GM21360 (cell line): Measurements from ENCODE around the gene GATAD2B.
"Not testable (repeated sequence)": the region's sequence is repeated elsewhere in the genome, so short reads cannot be mapped to it uniquely, and the experiment has no call there.

Experiments used
- ATAC-seq: cut with Tn5 transposase; IDR thresholded peaks from one replicate; pipeline ENCODE4 v1.9.1; 2021; ENCODE audit warnings: mild to moderate bottlenecking, moderate library complexity; ENCODE audit not compliant: unreplicated experiment

The GATAD2B gene

DNA sequence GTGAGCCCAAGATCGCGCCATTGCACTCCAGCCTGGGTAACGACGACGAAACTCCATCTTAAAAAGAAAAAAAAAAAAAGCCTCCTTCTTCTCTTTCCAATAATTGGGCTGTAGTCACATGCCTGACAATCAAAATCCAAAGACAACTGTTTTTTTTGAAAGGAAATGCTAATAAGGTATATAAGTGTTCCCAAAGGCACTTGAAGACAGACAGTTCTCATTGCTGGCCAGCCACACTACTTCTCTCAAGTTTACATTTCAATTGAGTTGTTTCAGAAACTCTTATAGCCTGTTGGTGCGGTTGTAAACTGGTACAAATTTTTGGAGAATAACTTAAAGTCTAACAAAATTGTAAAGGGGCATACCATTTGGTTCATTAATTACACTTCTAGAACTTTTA, 23.3 kb downstream of the GATAD2B start:
- ATAC-seq: no peak

DNA sequence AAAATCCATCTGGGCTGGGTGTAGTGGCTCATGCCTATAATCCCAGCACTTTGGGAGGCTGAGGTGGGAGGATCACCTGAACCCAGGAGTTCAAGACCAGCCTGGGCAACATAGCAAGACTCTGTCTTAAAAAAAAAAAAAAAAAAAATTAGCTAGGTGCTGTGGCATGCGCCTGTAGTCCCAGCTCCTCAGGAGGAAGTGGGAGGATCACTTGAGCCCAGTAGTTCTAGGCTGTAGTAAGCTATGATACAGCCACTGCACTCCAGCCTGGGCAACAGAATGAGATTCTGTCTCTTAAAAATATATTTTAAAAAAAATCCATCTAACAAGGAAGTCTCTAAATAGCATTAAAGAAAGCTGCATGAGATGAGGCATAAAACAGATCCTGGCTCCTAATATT, 26.9 kb downstream of the GATAD2B start:
- ATAC-seq: not testable (repeated sequence)

DNA sequence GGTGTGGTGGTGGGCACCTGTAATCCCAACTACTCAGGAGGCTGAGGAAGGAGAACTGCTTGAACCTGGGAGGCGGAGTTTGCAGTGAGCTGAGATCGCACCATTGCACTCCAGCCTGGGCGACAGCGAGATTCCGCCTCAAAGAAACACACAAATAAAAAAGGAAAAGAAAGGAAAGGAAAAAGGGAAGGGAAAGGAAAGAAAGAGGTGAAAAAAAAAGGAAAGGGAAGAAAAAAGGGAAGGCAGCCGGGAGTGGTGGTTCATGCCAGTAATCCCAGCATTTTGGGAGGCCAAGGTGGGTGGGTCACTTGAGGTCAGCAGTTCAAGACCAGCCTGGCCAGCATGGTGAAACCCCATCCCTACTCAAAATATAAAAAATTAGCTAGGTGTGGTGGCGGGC, 31.7 kb downstream of the GATAD2B start:
- ATAC-seq: not testable (repeated sequence)

DNA sequence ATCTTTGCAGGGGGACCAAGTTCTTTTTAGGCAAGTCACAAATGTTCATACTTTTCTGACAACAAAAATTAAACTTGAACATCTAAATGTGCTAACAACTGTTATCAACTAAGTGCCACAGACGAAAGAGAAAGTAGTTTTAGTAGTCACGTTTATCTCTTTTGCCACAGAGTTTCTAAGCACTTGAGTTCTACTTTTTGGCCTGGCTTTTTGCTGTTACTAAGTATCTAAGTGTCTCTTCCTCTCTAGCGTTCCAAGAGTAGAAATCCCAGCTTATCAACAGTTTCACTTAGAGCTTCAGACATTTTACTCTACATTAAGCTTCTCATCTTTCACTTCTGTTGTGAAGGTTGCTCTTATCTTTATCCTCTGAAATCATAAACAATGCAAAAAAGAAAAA, 34.2 kb downstream of the GATAD2B start:
- ATAC-seq: no peak

DNA sequence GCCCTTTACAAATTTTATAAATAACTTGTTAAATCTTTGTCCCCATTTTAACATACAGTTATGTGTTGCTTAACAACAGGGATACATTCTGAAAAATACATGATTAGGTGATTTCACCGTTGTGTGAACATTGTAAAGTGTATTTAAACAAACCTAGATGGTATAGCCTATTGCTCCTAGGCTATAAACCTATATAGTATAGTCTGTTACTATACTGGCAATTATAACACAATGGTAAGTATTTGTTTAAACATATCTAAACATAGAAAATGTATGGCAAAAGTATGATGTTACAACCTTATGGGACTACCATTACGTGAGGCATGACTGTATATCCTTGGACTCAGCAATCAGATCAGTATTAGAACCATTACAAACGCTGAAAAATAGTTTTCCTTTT, 36.6 kb downstream of the GATAD2B start:
- ATAC-seq: no peak

DNA sequence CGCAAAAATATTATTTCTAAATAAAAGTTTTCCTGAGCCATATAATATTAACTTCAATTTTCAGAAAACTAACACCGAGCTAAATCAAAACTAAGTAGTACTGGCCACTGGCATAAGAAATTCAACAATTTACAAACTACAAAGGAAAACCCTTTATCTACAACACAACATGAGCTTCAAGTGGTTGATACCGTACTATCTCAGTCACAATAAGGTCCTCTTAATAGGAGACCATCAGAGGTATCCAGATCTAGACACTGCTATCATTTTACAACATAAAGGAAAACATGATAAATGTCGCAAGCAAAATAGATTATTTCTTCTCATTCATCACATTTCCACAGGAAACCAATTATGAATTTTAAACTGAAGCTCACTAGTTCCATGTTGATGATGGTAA, 39.5 kb downstream of the GATAD2B start:
- no peak for ATAC-seq

DNA sequence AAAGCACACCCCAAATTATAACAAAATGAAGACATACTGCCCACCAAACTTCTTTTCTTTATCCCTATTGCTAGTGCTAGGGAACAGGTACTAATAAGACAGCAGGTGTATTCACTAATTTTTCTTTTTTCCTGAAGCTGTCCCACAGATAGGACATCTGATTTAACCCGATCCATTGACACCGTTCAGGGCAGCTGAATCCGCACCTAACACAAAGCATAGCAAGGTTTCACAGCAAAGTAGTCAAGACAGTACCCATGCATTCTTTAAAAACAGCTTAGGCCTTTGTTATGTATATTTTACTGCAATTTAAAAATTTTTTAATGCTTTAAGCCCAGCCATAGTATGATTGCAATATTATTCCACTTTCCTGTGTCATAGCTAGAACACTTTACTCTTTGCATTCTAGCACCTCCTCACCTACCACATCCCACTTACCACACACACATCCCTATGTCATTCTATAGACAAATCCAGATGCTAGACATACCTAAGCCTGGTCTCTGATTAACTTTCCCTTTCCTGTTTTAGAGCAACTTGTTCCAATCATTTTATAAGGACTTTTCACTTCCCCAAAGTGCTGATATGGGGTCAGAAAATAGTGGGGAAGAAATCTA, 40.4 kb downstream of the GATAD2B start:
- no peak for ATAC-seq

DNA sequence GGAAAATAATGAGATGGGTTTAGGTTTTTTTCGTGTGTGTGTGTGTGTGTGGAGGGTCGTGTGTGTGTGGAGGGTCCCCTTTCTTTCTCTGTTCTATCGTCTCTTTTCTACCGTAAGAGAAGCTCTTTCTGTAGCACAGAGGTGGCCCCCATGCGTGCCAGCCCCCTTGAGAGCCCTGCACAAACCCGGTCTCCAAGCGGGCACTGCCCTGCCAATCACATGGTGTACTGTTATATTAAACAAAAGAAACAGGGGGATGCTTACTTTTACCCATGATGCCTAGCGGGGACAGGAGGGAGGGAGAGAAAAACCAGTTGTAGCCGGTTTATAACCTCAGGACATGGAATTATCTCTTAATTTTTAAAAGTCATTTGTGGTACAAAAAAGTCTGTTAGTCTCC, 41.0 kb downstream of the GATAD2B start:
- no peak for ATAC-seq

DNA sequence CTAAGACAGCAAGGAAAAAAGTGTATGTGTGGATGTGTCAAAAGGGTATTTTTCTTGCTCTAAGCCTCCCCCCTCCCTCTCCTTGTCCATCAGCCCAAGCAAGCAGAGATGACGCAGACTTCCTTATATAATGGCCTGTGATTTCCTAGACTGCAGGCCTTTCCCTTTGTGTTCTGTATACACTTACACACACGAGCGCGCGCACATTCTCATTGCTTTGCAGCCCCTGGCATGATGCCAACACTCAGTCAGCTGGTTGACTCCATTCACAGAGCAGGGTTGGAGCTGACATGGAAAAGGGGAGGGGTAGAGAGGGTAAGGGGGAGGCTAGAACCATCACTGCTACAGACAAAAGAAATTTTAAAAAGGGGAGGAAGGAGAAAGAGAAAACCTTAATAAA, 41.8 kb downstream of the GATAD2B start:
- ATAC-seq: no peak

DNA sequence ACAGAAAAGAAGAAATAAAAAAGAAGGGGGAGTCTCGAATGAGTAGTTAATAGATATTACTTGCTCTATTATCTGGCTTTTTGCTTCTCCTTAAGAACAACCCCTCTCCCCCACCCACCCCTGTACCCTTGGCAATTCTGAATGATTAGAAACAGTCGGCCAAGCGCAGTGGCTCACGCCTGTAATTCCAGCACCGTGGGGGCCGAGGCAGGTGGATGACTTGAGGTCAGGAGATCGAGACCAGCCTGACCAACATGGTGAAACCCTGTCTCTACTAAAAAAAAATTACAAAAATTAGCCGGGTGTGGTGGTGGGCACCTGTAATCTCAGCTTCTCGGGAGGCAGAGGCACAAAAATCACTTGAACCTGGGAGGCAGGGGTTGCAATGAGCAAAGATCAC, 42.7 kb downstream of the GATAD2B start:
- ATAC-seq: no peak

DNA sequence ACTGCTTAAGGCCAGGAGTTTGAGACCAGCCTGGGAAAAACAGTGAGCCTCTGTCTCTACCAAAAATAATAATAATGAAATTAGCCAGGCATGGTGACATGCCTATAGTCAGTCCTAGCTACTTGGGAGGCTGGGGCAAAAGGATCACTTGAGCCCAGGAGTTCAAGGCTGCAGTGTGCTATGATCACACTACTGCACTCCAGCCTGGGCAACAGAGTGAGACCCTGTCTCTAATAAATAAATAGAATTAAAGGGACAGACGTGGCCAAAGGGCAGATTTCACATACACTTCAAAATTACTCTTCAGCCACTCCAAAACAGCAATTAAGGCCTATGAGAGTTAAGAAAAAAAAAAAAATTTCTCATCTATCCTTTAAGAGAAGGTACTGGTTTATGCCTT, 45.7 kb downstream of the GATAD2B start:
- ATAC-seq: no peak

DNA sequence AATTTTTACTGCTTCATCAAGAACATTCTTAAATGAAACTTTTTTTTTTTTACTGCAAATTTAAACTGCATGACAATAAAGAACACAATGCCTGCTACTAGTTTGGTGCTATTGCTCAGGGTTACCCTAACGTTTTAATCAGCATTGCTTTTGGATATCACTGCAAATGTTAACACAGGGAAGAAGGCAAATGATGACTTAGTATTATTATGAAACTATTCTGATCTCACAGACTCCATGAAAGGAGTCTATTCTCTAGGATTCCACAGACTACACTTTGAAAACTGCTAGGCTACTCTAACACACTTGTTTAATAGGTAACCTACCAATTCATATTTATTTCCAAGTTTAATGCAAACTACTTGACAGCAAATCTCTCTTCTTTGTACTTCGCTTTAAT, 49.8 kb downstream of the GATAD2B start:
- no peak for ATAC-seq

DNA sequence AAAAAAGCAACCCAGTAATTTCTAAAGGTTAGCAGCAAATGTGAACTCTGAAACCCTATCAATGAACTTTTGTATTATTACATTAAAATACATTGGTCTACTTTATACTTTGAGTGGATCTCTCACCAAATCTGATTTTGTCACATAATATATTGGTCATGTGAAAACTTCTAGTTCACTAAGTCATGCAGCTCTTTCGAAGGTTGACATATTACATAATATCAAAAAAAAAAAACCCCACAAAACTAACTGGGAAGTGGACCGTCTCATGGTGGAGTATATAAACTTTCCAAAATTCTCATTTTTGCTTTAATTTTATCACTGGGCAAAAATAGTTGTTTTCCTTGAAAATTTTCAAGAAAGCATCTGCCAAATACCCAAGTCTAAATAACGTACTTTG, 50.4 kb downstream of the GATAD2B start:
- ATAC-seq: no peak

DNA sequence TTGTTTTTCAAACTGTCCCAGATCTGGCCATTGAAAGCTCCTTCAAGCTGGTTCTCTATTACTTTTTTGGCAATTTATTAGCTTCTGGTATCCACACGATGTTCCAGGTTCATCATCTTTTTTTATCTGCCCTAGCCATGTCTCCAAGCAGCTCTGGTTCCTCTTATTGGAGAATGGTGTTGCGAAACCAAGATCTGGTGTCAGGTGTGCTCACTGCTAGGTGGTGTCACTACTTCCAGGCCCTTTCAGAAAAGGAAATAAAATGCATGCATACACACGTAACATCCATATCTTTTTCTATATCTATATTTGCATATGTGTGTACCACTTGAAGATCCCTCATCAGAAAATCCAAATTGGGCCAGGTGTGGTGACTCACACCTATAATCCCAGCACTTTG, 53.3 kb downstream of the GATAD2B start:
- no peak for ATAC-seq

DNA sequence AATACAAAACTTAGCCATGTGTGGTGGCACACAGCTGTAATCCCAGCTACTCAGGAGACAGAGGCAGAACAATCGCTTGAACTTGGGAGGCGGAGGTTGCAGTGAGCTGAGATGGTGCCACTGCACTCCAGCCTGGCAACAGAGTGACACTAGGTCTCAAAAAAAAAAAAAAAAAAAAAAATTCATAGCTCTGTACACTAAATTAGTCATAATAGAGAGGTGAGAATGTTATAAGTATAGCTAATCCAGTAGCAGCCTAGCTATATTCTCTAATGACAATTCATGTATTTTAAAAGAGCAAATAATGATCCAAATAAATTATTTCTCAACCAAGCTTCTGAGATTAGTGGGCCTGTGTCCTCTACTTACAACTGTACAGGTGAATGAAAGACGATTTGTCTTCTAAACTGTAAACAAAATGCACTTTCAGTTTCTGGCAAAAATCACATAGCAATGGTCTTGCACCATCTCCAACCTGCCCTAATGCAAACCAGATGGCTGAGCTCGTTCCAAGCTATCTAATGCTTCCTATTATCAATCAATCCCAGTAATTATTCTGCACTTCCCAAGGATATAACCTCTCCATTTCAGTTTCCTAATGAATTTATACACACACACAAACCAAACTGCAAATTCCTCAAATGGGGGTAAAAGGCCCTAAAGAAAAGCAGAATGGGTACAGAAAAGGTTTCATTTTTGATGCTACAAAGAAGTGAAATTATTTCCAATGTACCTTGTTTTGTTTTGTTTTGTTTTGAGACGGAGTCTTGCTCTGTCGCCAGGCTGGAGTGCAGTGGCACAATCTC, 56.5 kb downstream of the GATAD2B start:
- ATAC-seq: no peak

DNA sequence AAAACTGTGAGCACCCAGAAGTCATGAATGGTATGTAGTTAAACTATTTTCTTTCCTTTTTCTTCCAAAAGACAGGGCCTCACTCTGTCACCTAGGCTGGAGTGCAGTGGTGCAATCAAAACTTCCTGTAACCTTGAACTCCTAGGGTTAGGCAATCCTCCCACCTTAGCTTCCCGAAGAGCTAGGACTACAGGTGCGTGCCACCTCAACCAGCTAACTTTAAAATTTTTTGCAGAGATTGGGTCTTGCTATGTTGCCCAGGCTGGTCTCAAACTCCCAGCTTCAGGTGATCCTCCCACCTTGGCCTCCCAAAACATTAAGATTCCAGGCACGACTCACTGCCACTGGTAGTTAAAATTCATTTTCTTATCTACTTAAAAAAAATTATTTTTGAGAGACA, 62.5 kb downstream of the GATAD2B start:
- ATAC-seq: no peak

DNA sequence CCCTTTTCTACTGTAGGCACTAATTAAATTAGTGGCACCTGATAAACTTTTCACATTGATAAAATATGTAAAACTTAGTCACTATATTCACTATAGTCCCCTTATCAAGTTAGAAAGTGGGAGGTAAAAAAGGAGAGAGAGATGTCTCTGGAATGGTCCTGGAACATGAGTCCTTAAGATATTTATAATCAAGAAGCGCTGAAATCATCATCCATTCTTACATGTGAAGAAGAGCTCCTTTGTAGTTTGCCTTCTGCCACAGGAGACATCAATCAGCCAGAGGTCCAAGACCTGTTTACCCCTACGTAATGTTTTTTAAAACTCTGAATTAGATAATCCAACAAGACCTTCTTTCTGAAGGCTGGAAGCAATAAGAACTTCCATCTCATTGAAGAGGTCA, 65.3 kb downstream of the GATAD2B start:
- no peak for ATAC-seq

DNA sequence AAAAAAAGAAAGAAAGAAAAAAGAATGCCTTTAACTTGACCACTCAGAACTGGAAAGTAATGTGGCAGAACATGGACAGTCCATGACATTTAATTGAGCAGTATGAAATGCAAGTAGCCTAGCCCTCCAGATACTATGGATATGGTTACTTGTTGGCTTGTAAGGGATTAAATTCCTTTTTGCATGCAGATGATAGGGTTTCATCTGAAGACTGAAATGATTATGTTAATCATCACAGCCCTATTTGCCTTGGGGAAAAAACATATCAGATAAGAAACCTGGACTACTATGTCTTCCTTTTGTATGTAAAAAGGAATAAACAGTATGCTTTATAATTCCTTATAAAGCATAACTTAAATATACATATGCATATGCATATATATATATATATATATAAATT, 66.0 kb downstream of the GATAD2B start:
- no peak for ATAC-seq

DNA sequence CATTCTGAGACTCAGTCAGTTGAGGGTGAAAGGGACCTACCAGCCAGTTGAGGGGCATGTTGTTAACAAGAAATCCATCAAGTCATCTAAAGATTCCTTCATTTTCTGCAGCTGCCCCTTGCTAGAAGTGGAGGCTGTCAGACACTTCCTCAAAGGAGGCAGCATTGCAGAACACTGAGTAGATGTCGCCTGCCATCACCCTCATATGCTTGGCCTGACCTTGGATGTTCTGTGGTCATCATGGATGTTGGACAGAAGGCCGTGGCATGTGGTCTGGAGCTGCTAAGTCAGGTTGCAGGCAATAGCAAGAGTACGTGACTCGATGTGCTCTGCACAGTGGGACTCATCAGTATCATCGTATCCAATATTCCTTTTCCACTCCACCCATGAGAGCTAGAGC, 70.6 kb downstream of the GATAD2B start:
- ATAC-seq: no peak

DNA sequence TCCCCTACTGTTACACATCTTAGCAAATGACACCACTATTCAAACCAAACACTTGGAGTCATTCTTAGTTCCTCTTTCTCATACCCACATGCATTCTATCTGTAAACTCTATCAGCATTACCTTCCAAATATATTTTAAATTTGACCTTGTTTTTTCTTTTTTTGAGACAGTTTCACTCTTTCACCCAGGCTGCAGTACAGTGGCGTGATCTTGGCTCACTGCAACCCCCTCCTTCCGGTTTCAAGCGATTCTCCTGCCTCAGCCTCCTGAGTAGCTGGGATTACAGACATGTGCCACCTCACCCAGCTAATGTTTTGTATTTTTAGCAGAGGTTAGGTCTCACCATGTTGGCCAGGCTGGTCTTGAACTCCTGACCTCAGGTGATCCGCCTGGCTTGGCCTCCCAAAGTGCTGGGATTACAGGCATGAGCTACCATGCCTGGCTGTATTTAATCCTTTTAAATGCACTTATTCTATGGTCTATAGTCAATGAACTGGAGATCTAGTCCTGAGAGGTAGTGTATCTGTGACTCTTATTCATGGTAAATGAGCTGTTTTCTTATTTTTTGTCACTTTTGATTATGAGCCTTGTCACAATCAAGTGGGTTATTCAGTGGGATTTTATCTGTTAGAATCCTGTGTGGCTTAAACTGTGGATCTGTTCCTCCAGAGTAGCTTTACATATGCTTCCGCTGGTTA, 73.1 kb downstream of the GATAD2B start:
- peak; percentile 68 for ATAC-seq

DNA sequence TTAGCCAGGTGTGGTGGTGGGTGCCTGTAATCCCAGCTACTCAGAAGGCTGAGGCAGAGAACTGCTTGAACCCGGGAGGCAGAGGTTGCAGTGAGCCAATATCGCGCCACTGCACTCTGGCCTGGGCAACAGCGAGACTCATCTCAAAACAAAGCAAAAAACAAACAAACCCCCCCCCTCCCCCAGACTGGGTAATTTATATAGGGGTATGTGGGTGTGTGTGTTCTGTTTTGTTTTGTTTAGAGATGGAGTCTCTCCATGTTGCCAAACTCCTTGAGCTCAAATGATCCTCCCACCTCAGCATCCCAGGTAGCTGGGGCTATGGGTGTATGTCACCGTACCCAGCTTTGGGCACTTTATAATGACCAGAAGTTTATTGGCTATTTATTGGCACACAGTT, 74.0 kb downstream of the GATAD2B start:
- no peak for ATAC-seq

DNA sequence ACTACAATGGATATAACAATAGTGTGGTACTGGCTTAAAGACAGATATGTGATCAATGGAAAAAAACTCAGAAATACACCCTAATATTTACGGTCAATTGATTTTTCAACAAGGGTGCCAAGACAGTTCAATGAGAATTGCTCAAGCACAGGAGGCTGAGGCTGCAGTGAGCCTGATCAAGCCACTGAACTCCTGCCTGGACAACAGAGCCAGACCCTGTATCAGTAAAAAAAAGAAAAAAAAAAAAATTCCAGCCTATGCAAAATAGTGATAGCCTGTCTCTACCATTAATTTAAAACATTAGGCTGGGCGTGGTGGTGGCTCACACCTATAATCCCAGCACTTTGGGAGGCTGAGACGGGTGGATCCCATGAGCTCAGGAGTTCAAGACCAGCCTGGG, 77.6 kb downstream of the GATAD2B start:
- no peak for ATAC-seq
